Measurements from ENCODE around the gene CD83. TPM values are rescaled to one million over a fixed set of nuclear protein-coding genes. Genes with fewer than 3 reads are reported as not detected.

The CD83 gene
- total RNA-seq, 1 experiment from 2014 or later: 7.0 TPM

GRCh38 chr6:14148471-14148870 lies 30.9 kb downstream of the CD83 start:
- H2BK15ac ChIP-seq (ENCODE audit: low read depth, low read length): no peak overlapping the region
- H4K91ac ChIP-seq (ENCODE audit: insufficient read length, low read depth, low read length): no peak overlapping the region
- Mint-ChIP-seq H3K36me3 (ENCODE audit: insufficient read depth in 1 of 3, low read depth in 3 of 3) (no peaks in the 10 kb centered on the region; a peak in 1 of 7 replicates), H3K4me1 (peaks cover 6% of the 10 kb centered on the region in 2 experiments; a peak in 3 of 4 replicates), H3K27me3 (ENCODE audit: low read depth) (peaks cover 6% of the 10 kb centered on the region), H3K27ac (no peak overlapping the region), H3K4me3 (no peak overlapping the region), H3K9me3 (no peaks in the 10 kb centered on the region; a peak in 1 of 5 replicates)
- no peak overlapping the region for H2BK120ac ChIP-seq (ENCODE audit: low read depth, low read length, poor library complexity, severe bottlenecking)
- H2AK5ac ChIP-seq (ENCODE audit: insufficient read length, low read length): no peak overlapping the region
- no peaks in the 10 kb centered on the region; the same call in 1 of the 2 replicates for H3K27me3 ChIP-seq (ENCODE audit: insufficient read depth, low read length)
- 0 out of 2 replicates have a peak, but pooled peaks cover 2% of the 10 kb centered on the region for H3K4me1 ChIP-seq (ENCODE audit: insufficient read depth, low read length)
- no peak for DNase-seq
- H4K8ac ChIP-seq (replicated peaks; ENCODE audit: insufficient read length, low read depth, low read length): no peak overlapping the region
- no peak overlapping the region for H2BK5ac ChIP-seq (ENCODE audit: insufficient read length, low read length)
- H3K27ac ChIP-seq (ENCODE audit: insufficient read length, low read depth, low read length): no peak overlapping the region
- H2BK12ac ChIP-seq (ENCODE audit: insufficient read length, low read depth, low read length): no peak overlapping the region
- no peaks in the 10 kb centered on the region for H3K23me2 ChIP-seq (ENCODE audit: insufficient read length, low read depth, low read length, poor library complexity, severe bottlenecking)
- H3K9me3 ChIP-seq (ENCODE audit: control insufficient read depth, low read depth, low read length): no peaks in the 10 kb centered on the region
- no peak overlapping the region for H3K4me2 ChIP-seq (ENCODE audit: insufficient read depth, insufficient read length, low read length)
- H4K5ac ChIP-seq (ENCODE audit: insufficient read length, low read depth, low read length): no peak overlapping the region
- H2AFZ ChIP-seq (ENCODE audit: low read length): no peak overlapping the region
- H3K79me1 ChIP-seq (ENCODE audit: insufficient read depth, low read depth, low read length, poor library complexity, severe bottlenecking): no peaks in the 10 kb centered on the region
- H2BK20ac ChIP-seq (ENCODE audit: low read depth, low read length, poor library complexity, severe bottlenecking): no peak overlapping the region
- H3T11ph ChIP-seq (ENCODE audit: low read length): no peak overlapping the region
- H3K14ac ChIP-seq (ENCODE audit: insufficient read depth, low read length): no peak overlapping the region; the same call in 1 of the 2 replicates
- no peak overlapping the region for H3K23ac ChIP-seq (ENCODE audit: insufficient read length, low read depth, low read length)
- H3K9ac ChIP-seq (ENCODE audit: extremely low read depth, insufficient read length, low read length): no peak overlapping the region
- H3K18ac ChIP-seq (ENCODE audit: insufficient read length, low read depth, low read length): no peak overlapping the region
- no CpG with 5 or more reads among the region's 5 CpGs for WGBS (ENCODE audit: extremely low coverage, insufficient read length, low lambda C conversion rate)
- TF ChIP-seq, protein P1, sequence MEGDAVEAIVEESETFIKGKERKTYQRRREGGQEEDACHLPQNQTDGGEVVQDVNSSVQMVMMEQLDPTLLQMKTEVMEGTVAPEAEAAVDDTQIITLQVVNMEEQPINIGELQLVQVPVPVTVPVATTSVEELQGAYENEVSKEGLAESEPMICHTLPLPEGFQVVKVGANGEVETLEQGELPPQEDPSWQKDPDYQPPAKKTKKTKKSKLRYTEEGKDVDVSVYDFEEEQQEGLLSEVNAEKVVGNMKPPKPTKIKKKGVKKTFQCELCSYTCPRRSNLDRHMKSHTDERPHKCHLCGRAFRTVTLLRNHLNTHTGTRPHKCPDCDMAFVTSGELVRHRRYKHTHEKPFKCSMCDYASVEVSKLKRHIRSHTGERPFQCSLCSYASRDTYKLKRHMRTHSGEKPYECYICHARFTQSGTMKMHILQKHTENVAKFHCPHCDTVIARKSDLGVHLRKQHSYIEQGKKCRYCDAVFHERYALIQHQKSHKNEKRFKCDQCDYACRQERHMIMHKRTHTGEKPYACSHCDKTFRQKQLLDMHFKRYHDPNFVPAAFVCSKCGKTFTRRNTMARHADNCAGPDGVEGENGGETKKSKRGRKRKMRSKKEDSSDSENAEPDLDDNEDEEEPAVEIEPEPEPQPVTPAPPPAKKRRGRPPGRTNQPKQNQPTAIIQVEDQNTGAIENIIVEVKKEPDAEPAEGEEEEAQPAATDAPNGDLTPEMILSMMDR (conservative IDR thresholded peaks at IDR 0.05): no peak
- no peak overlapping the region for H3K4ac ChIP-seq (ENCODE audit: low read depth, low read length)
- H3K79me2 ChIP-seq (ENCODE audit: insufficient read depth, low read length): no peaks in the 10 kb centered on the region
- H4K20me1 ChIP-seq (ENCODE audit: control insufficient read depth, insufficient read depth, insufficient read length): no peaks in the 10 kb centered on the region
- H3K56ac ChIP-seq (ENCODE audit: insufficient read length, low read depth, low read length): no peak overlapping the region
